GM06990 (cell line): Measurements from ENCODE around the gene GPRC5C.

Experiments
- DNase-seq: peaks from one replicate; pipeline ENCODE4 v3.0.0-alpha.2; 2011; ENCODE audit not compliant: insufficient read length; ENCODE audit errors: extremely low read depth
- H3K27me3 ChIP-seq: replicated peaks from 2 replicates; pipeline ENCODE4 v1.6.0; 2011; ENCODE audit warnings: low read length; ENCODE audit not compliant: control insufficient read depth, insufficient read depth
- H3K36me3 ChIP-seq: 2 replicates; pipeline ENCODE4 v1.5.1; 2011; ENCODE audit warnings: low read length; ENCODE audit not compliant: control insufficient read depth, insufficient read depth
- H3K4me3 ChIP-seq: replicated peaks from 2 replicates; pipeline ENCODE4 v1.5.1; 2011; ENCODE audit warnings: low read depth, mild to moderate bottlenecking, control low read depth, low read length
- CTCF ChIP-seq: IDR thresholded peaks from 2 replicates; pipeline ENCODE4 v1.5.1; 2011; ENCODE audit warnings: low read length, control low read depth, mild to moderate bottlenecking, inconsistent platforms; ENCODE audit not compliant: insufficient read depth, poor library complexity, severe bottlenecking

Gene GPRC5C

GRCh38 chr17:74389084-74389753 is 42.7 kb upstream of the GPRC5C start:
- no peak for DNase-seq

GRCh38 chr17:74389937-74390679 is 41.8 kb upstream of the GPRC5C start:
- no peaks in the 10 kb centered on the region; the same call in 1 of the 2 replicates for H3K27me3 ChIP-seq
- no peak for TF ChIP-seq CTCF

More at GRCh38 chr17:74389084-74389753, 42.7 kb upstream of the GPRC5C start:
- H3K36me3 ChIP-seq = no peaks in the 10 kb centered on the region
- H3K27me3 ChIP-seq = no peaks in the 10 kb centered on the region; the same call in 1 of the 2 replicates
- no peak overlapping the region for H3K4me3 ChIP-seq
- no peak for TF ChIP-seq CTCF

GRCh38 chr17:74390680-74391653 is 40.9 kb upstream of the GPRC5C start:
- DNase-seq = no peak
- H3K27me3 ChIP-seq = no peaks in the 10 kb centered on the region; the same call in 1 of the 2 replicates
- TF ChIP-seq CTCF = no peak
- H3K36me3 ChIP-seq = no peaks in the 10 kb centered on the region
- no peak overlapping the region for H3K4me3 ChIP-seq

More at GRCh38 chr17:74389937-74390679, 41.8 kb upstream of the GPRC5C start:
- Histone ChIP-seq H3K36me3 (no peaks in the 10 kb centered on the region), H3K4me3 (no peak overlapping the region)
- no peak for DNase-seq

GRCh38 chr17:74391771-74392170 is 40.1 kb upstream of the GPRC5C start:
- DNase-seq = no peak
- Histone ChIP-seq H3K36me3 (no peaks in the 10 kb centered on the region), H3K27me3 (no peaks in the 10 kb centered on the region; the same call in 1 of the 2 replicates), H3K4me3 (no peak overlapping the region)
- TF ChIP-seq CTCF = no peak

GRCh38 chr17:74392848-74393247 is 39.0 kb upstream of the GPRC5C start:
- no peaks in the 10 kb centered on the region for H3K27me3 ChIP-seq
- no peak for DNase-seq
- no peak overlapping the region for H3K4me3 ChIP-seq
- H3K36me3 ChIP-seq = no peaks in the 10 kb centered on the region
- TF ChIP-seq CTCF = no peak
